Ishikawa (cell line): Measurements from ENCODE around the gene EDEM3.

ENCODE experiments used
- CEBPB ChIP-seq: IDR thresholded peaks from 2 replicates; pipeline ENCODE4 v1.6.1; 2012
- CREB1 ChIP-seq: IDR thresholded peaks from 2 replicates; pipeline ENCODE4 v1.6.1; 2012; ENCODE audit warnings: low read depth
- EGR1 ChIP-seq: IDR thresholded peaks from 2 replicates; pipeline ENCODE4 v1.6.1; 2012
- FOXM1 ChIP-seq: IDR thresholded peaks from 2 replicates; pipeline ENCODE4 v1.6.1; 2012; ENCODE audit warnings: low read depth, borderline replicate concordance
- MAX ChIP-seq: IDR thresholded peaks from 2 replicates; pipeline ENCODE4 v1.6.1; 2012
- NFIC ChIP-seq: IDR thresholded peaks from 2 replicates; pipeline ENCODE4 v1.6.1; 2012
- RAD21 ChIP-seq: IDR thresholded peaks from 2 replicates; pipeline ENCODE4 v1.6.1; 2012; ENCODE audit warnings: low read depth
- REST ChIP-seq: IDR thresholded peaks from 2 replicates; pipeline ENCODE4 v1.6.1; 2012; ENCODE audit warnings: low read depth, mild to moderate bottlenecking
- TAF1 ChIP-seq: IDR thresholded peaks from 2 replicates; pipeline ENCODE4 v1.6.1; 2012; ENCODE audit warnings: low read depth, mild to moderate bottlenecking
- YY1 ChIP-seq: IDR thresholded peaks from 2 replicates; pipeline ENCODE4 v1.6.1; 2012; ENCODE audit warnings: low read depth

DNA sequence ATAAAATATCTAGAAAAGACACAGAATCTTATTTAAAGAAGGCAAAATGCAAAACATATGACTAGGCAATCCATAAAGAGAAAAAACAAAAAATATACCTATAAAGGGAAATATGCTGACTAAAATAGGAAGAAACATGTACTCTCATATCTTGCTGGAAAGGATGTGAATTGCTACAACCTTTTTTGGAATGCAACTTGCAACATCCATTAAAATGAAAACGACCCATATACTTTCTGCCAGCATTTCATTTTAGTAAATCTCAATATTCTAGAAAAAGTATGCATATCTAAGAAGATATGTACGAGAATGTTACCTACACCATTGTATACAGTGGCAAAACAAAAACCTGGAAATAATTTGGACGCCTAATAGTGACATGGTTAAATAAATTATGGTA, 56.6 kb downstream of the EDEM3 start:
- TF ChIP-seq YY1: no peak
- TF ChIP-seq REST: no peak
- no peak for TF ChIP-seq TAF1
- no peak for TF ChIP-seq NFIC
- no peak for TF ChIP-seq MAX
- TF ChIP-seq EGR1: no peak
- TF ChIP-seq CREB1: no peak
- TF ChIP-seq CEBPB: no peak
- no peak for TF ChIP-seq FOXM1
- TF ChIP-seq RAD21: no peak
